ENCODE results near the gene DOCK4.
A peak's percentile ranks its signal among the peaks of the same experiment; 100 is the strongest.

DOCK4 gene

DNA sequence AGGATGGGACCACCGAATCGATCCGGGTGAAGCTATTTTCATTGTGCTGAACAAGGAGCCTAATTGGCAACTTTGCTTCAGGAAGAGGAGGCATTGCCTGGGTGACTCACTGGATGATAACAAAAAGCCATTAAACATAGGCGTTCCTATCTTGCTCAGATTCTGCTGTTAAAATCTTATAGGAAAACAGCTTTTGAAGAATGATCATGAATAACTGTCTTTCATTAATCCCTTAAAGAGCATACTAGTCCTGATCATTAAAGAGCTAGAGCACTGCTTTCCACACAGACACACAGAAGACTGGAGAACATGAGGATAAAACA, 469.7 kb downstream of the DOCK4 start:
- Histone ChIP-seq H3K9me3 (no peaks in the 10 kb centered on the region), H3K36me3 (peaks cover 0 to 13% (median 0%) of the 10 kb centered on the region in 3 donors), H3K4me1 (peaks cover 0 to 7% (median 0%) of the 10 kb centered on the region in 4 donors), H3K4me3 (no peak overlapping the region), H3K27ac (no peak overlapping the region), H3K27me3 (no peaks in the 10 kb centered on the region)
- no peak for DNase-seq
- TF ChIP-seq, protein P1, sequence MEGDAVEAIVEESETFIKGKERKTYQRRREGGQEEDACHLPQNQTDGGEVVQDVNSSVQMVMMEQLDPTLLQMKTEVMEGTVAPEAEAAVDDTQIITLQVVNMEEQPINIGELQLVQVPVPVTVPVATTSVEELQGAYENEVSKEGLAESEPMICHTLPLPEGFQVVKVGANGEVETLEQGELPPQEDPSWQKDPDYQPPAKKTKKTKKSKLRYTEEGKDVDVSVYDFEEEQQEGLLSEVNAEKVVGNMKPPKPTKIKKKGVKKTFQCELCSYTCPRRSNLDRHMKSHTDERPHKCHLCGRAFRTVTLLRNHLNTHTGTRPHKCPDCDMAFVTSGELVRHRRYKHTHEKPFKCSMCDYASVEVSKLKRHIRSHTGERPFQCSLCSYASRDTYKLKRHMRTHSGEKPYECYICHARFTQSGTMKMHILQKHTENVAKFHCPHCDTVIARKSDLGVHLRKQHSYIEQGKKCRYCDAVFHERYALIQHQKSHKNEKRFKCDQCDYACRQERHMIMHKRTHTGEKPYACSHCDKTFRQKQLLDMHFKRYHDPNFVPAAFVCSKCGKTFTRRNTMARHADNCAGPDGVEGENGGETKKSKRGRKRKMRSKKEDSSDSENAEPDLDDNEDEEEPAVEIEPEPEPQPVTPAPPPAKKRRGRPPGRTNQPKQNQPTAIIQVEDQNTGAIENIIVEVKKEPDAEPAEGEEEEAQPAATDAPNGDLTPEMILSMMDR (IDR thresholded peaks at IDR 0.05), result no peak
- intact Hi-C loops (cut with DNase I; ENCODE audit: low total_unique reads), result loop anchor here (10.0 kb wide), 1 partner anchor 642 kb away; the partner anchor contains the start of gene LRRN3

DNA sequence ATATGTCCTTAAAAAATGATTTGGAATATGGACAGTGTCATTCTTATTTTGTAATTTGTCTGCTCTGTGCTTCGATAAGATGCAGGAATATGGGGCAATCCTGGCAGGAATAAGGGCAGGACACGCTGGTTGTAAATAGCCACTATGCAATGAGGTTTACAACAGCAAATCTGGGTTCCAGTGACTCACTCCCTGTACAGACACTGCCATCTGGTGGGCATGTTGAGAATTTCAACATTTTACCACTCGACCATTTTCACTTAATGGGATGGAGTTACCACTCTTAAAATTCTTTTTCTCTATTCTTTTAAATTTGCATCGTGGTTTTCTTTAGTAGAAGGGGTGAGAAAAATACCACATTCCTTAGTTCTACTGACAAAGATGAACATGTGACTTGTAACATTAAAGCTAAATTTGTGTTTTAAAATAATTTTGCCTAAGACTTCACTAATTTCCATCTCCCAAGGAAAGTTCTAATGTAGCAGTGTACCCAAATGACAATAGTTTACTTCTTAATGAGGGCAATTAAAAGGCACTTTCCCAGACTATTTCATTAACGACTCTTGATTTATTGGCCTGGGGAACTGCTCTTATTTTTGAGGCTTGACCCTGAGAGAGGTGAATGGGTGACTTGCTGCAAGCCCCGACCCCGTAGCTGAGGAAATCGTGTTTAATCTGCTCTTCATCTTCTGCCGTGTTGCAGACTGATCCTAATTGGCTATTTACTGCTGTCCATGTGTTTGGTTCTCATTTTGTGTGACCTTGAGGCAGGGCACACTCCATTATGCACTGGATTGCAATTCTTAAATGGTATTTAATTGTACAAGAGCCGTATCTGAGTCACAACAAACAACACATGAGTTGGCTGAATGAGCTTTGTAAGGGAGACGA, 470.3 kb downstream of the DOCK4 start:
- DNase-seq, result peak in 1 of 2 donors; percentile 65
- Histone ChIP-seq H3K4me3 (no peak overlapping the region), H3K27ac (no peak overlapping the region), H3K4me1 (peaks cover 0 to 7% (median 0%) of the 10 kb centered on the region in 4 donors), H3K9me3 (no peaks in the 10 kb centered on the region), H3K27me3 (no peaks in the 10 kb centered on the region), H3K36me3 (peaks cover 0 to 13% (median 0%) of the 10 kb centered on the region in 3 donors)
- intact Hi-C loops (cut with DNase I; ENCODE audit: low total_unique reads), result loop anchor here (10.0 kb wide), 1 partner anchor 641 kb away; the partner anchor contains the start of gene LRRN3
- TF ChIP-seq, protein P1 (IDR thresholded peaks at IDR 0.05), result peak; percentile 79 to 86

DNA sequence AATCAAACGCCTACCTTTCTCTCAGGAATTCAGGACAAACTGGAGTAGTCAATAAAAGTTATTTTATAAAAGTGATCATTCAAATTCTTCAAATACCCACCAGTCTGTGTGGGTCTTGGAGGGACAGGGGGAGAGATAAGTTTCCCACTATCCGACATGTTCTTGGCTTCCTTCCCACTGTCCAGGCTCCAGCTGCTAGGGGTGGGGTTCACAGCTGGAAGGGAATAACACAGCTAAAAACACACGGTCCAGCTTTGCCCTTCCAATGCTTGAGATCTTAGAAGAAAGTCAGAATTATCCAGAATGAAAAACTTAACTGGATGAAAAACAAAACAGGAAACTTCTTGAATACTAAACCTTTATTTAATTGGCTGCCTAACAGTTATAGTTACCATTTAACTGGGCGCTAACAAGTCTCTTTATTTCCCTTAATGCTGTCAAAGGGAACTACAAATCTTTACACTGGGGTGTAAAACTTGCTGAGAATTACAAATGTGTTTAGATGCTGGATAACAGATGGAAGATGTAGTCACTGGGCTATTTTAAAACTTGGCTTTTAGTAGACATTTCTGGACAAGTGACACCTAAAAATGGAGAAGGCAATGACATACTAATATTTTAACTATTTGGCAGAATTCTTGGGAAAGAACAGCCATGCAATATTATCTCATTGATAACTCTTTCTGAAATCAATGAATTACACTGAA, 471.1 kb downstream of the DOCK4 start:
- DNase-seq, result no peak
- Histone ChIP-seq H3K27me3 (no peaks in the 10 kb centered on the region), H3K36me3 (peaks cover 0 to 13% (median 0%) of the 10 kb centered on the region in 3 donors), H3K4me3 (no peak overlapping the region), H3K4me1 (peaks cover 0 to 7% (median 0%) of the 10 kb centered on the region in 4 donors), H3K9me3 (no peaks in the 10 kb centered on the region), H3K27ac (no peak overlapping the region)
- TF ChIP-seq, protein P1 (IDR thresholded peaks at IDR 0.05), result no peak
- intact Hi-C loops (cut with DNase I; ENCODE audit: low total_unique reads), result loop anchor here (10.0 kb wide), 1 partner anchor 640 kb away; the partner anchor contains the start of gene LRRN3

DNA sequence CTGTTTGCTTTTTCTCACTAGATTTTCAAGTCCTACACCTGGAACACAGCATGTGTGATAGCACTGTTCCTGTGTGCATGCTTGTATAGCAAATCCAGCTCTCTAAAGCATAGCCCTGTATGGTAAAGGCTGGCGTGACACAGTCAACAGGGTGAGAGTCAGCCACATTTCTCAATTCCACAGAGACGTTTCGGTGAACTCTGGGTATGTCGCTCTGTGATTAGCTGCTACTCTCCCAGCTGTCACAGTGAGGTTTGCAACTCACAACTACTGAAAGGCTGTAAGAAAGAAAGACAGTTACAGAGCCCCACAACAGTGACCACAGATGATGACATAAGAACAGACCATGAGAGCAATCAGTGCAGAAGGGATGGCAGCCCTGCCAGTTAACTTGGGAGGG, 473.3 kb downstream of the DOCK4 start:
- Histone ChIP-seq H3K27me3 (no peaks in the 10 kb centered on the region), H3K36me3 (peaks cover 0 to 15% (median 0%) of the 10 kb centered on the region in 3 donors), H3K4me1 (peaks cover 0 to 7% (median 0%) of the 10 kb centered on the region in 4 donors), H3K4me3 (no peak overlapping the region), H3K9me3 (no peaks in the 10 kb centered on the region), H3K27ac (no peak overlapping the region)
- intact Hi-C loops (cut with DNase I; ENCODE audit: low total_unique reads), result loop anchor here (10.0 kb wide), 1 partner anchor 638 kb away; the partner anchor contains the start of gene LRRN3
- TF ChIP-seq, protein P1 (IDR thresholded peaks at IDR 0.05), result no peak
- no peak for DNase-seq

DNA sequence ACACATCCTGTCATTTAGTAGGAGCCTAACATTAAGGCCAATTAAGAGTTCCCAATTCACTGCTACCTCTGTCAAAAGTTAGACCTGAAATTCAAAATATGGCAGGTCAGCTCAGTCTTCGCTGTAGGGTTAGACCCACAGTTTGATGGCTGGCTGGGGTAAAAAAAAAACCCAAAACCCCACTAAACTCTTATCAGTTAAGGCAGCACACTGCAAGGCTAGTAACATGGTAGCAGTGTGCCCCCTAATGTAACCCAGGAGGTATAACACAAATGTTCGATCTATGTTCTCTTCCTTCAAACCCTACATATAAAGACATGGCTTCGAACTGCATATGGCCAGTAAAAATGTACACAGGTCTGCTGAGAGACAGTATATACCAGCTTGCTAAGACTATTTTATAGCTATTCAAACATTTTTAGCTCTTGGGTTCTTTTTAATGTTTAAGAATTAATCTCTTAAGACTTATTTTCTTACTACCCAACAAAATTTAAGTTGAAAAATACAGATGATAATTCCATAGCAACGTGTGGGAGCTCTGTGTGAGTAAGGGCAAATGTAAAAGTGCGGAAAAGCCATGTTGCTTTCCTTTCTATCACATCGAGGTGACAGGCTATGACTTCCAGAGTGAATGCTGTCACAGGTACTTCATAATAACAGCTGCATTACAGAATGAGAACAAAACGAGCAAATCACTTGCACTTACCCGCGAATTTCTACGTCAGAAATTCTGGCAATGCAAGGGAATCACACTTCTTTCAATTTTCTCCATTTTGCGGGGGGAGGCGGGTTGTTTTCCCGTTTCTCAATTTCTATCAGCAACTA, 475.5 kb downstream of the DOCK4 start:
- H3K27ac ChIP-seq, result no peak overlapping the region
- peaks cover 0 to 7% (median 0%) of the 10 kb centered on the region in 4 donors for H3K4me1 ChIP-seq
- H3K9me3 ChIP-seq, result no peaks in the 10 kb centered on the region
- peaks cover 0 to 15% (median 0%) of the 10 kb centered on the region in 3 donors for H3K36me3 ChIP-seq
- intact Hi-C loops (cut with DNase I; ENCODE audit: low total_unique reads), result loop anchor here (10.0 kb wide), 1 partner anchor 636 kb away; the partner anchor contains the start of gene LRRN3
- TF ChIP-seq, protein P1 (IDR thresholded peaks at IDR 0.05), result peak in 1 of 2 experiments; percentile 19
- no peak overlapping the region for H3K4me3 ChIP-seq
- no peaks in the 10 kb centered on the region for H3K27me3 ChIP-seq
- DNase-seq, result no peak
